Measurements from ENCODE around the gene NEK4.

NEK4 gene

DNA sequence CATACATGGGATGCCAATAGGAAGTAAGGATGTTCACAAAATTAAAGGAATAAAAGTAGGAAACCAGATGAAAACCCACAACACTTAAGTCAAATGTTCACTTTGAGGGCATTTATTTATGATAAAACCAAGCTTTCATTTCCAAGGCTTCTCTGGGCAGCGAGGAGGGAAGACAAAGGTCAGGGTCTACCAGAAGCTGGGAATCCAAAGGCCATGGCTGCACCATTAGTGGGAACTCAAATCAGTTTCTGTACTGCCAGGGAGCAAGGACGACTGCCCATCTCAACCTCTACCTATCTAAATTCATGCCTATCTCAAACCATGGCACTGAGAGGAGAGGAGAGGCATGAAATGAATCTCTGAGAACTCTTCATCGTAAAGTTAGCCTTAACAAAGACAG, 107.6 kb downstream of the NEK4 start:
- no peak for DNase-seq (ENCODE audit: low spot score)

DNA sequence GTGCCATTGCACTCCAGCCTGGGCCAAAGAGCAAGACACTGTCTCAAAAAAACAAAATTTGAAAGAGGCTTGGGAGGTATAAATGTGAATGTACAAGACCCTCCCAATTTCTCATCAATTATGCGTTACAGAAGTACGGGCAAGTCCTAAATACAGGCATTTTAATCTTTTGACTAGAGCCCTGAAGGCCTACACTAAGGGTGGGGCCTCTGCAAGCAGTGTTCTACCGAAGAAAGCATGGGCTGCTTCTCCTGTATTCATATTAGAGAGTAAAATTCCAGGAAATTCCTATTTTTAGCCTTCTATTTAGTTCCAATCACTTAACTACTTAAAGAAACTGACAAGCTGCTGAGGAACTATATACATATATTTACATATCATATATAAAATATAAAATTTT, 110.7 kb downstream of the NEK4 start:
- DNase-seq (ENCODE audit: low spot score): no peak

Measured in GM03348 (cell line).